Measurements from ENCODE around the gene SPDYE3.
A peak's percentile ranks its signal among the peaks of the same experiment; 100 is the strongest.
"Not testable (repeated sequence)": the region's sequence is repeated elsewhere in the genome, so short reads cannot be mapped to it uniquely, and the experiment has no call there.

SPDYE3 gene

GRCh38 chr7:100342765-100343164, 35.3 kb downstream of the SPDYE3 start:
- H3K4me3 ChIP-seq (ENCODE audit: severe bottlenecking): no peak overlapping the region
- H3K4me1 ChIP-seq (ENCODE audit: insufficient read depth, poor library complexity, severe bottlenecking): peaks cover 26% of the 10 kb centered on the region
- no peaks in the 10 kb centered on the region for H3K27me3 ChIP-seq (ENCODE audit: insufficient read depth, poor library complexity, severe bottlenecking)
- DNase-seq (ENCODE audit: low spot score) (no peak), ATAC-seq (ENCODE audit: low read depth) (no peak)
- H3K36me3 ChIP-seq (ENCODE audit: low read depth): peaks cover 87% of the 10 kb centered on the region
- no peak for TF ChIP-seq CTCF (IDR thresholded peaks at IDR 0.05; ENCODE audit: poor library complexity, severe bottlenecking)
- H3K9me3 ChIP-seq (ENCODE audit: severe bottlenecking): no peaks in the 10 kb centered on the region
- H3K27ac ChIP-seq (ENCODE audit: poor library complexity, severe bottlenecking): no peak overlapping the region

GRCh38 chr7:100344124-100344559, 36.6 kb downstream of the SPDYE3 start:
- not testable (repeated sequence) for ATAC-seq (ENCODE audit: low read depth); H3K4me3 ChIP-seq (ENCODE audit: severe bottlenecking); H3K9me3 ChIP-seq (ENCODE audit: severe bottlenecking); H3K27me3 ChIP-seq (ENCODE audit: insufficient read depth, poor library complexity, severe bottlenecking); DNase-seq (ENCODE audit: low spot score)
- Histone ChIP-seq H3K27ac (ENCODE audit: poor library complexity, severe bottlenecking) (peak overlapping the region; percentile 26), H3K36me3 (ENCODE audit: low read depth) (peaks cover 91% of the 10 kb centered on the region), H3K4me1 (ENCODE audit: insufficient read depth, poor library complexity, severe bottlenecking) (peaks cover 21% of the 10 kb centered on the region)

GRCh38 chr7:100344560-100345287, 37.2 kb downstream of the SPDYE3 start:
- TF ChIP-seq CTCF (IDR thresholded peaks at IDR 0.05; ENCODE audit: poor library complexity, severe bottlenecking): peak; percentile 39
- H3K4me3 ChIP-seq (ENCODE audit: severe bottlenecking); H3K9me3 ChIP-seq (ENCODE audit: severe bottlenecking); DNase-seq (ENCODE audit: low spot score); H3K27me3 ChIP-seq (ENCODE audit: insufficient read depth, poor library complexity, severe bottlenecking): not testable (repeated sequence)
- peak overlapping the region; percentile 26 for H3K27ac ChIP-seq (ENCODE audit: poor library complexity, severe bottlenecking)
- peaks cover 21% of the 10 kb centered on the region for H3K4me1 ChIP-seq (ENCODE audit: insufficient read depth, poor library complexity, severe bottlenecking)
- peak; percentile 84 for ATAC-seq (ENCODE audit: low read depth)
- H3K36me3 ChIP-seq (ENCODE audit: low read depth): peaks cover 91% of the 10 kb centered on the region

- Histone ChIP-seq H3K4me1 (ENCODE audit: insufficient read depth, poor library complexity, severe bottlenecking) (peaks cover 21% of the 10 kb centered on the region), H3K36me3 (ENCODE audit: low read depth) (peaks cover 93% of the 10 kb centered on the region), H3K27ac (ENCODE audit: poor library complexity, severe bottlenecking) (peak overlapping the region; percentile 26)
- peak; percentile 40 for TF ChIP-seq CTCF (IDR thresholded peaks at IDR 0.05; ENCODE audit: poor library complexity, severe bottlenecking)
- not testable (repeated sequence) for H3K4me3 ChIP-seq (ENCODE audit: severe bottlenecking); H3K27me3 ChIP-seq (ENCODE audit: insufficient read depth, poor library complexity, severe bottlenecking); H3K9me3 ChIP-seq (ENCODE audit: severe bottlenecking); DNase-seq (ENCODE audit: low spot score)
- peak; percentile 33; the same call in 1 of the 3 replicates for ATAC-seq (ENCODE audit: low read depth)
Measured at GRCh38 chr7:100345288-100345672, 37.8 kb downstream of the SPDYE3 start.

GRCh38 chr7:100346921-100347320, 39.4 kb downstream of the SPDYE3 start:
- Histone ChIP-seq H3K4me1 (ENCODE audit: insufficient read depth, poor library complexity, severe bottlenecking) (peaks cover 7% of the 10 kb centered on the region), H3K9me3 (ENCODE audit: severe bottlenecking) (no peaks in the 10 kb centered on the region), H3K36me3 (ENCODE audit: low read depth) (peaks cover 92% of the 10 kb centered on the region), H3K4me3 (ENCODE audit: severe bottlenecking) (no peak overlapping the region), H3K27ac (ENCODE audit: poor library complexity, severe bottlenecking) (no peak overlapping the region), H3K27me3 (ENCODE audit: insufficient read depth, poor library complexity, severe bottlenecking) (no peaks in the 10 kb centered on the region)
- no peak for DNase-seq (ENCODE audit: low spot score)
- no peak for TF ChIP-seq CTCF (IDR thresholded peaks at IDR 0.05; ENCODE audit: poor library complexity, severe bottlenecking)
- ATAC-seq (ENCODE audit: low read depth): no peak
